Prostate gland (tissue), 2 donors: ENCODE data around the gene NREP. TPM values are rescaled to one million over a fixed set of nuclear protein-coding genes. Genes with fewer than 3 reads are reported as not detected.

Experiments used
- DNase-seq: peaks from one replicate; pipeline ENCODE4 v3.0.0-alpha.2; 2019; ENCODE audit warnings: low spot score
- H3K27ac ChIP-seq, 2 donors: fragments of 200-600 bp; sonication (generic); 2 replicates each; pipeline ENCODE4 v1.5.1; 2017 to 2019
- H3K27me3 ChIP-seq: fragments of 200-600 bp; sonication (generic); replicated peaks from 2 replicates; pipeline ENCODE4 v1.5.1; 2019; ENCODE audit not compliant: insufficient read depth
- H3K36me3 ChIP-seq, 2 donors: fragments of 200-600 bp; sonication (generic); 1 replicate in 1 of 2; 2 replicates in 1 of 2; pipeline versions ENCODE4 v1.5.1 to v1.8.1; 2017 to 2019
- H3K4me1 ChIP-seq: fragments of 200-600 bp; sonication (generic); replicated peaks from 2 replicates; pipeline ENCODE4 v1.5.1; 2019
- H3K4me3 ChIP-seq, 2 donors: fragments of 200-600 bp; sonication (generic); 2 replicates each; pipeline ENCODE4 v1.5.1; 2017 to 2019
- H3K9me3 ChIP-seq: fragments of 200-600 bp; sonication (generic); 2 replicates; pipeline ENCODE4 v1.5.1; 2017
- POLR2A ChIP-seq: fragments of 450-650 bp; IDR thresholded peaks from one replicate; pipeline ENCODE4 v1.6.1; 2016; ENCODE audit warnings: antibody characterized with exemption, mild to moderate bottlenecking
- POLR2AphosphoS5 ChIP-seq: sonication (generic); formaldehyde crosslinking; IDR thresholded peaks from one replicate; pipeline ENCODE4 v1.6.1; 2017; ENCODE audit warnings: antibody characterized with exemption
- WGBS: methylation state at CpG from one replicate; pipeline ENCODE4 v1.1.5; 2018; 5-methylcytosine and 5-hydroxymethylcytosine counted together
- intact Hi-C: fragments of 100-400 bp; cut with DNase I; formaldehyde crosslinking; loops from one replicate; pipeline ENCODE4 v1.14.2; 2022
- total RNA-seq, 2 donors: library from RNA; depleted of rRNA; stranded (reverse); fragments of >200 nt; gene quantifications; one replicate each; pipeline ENCODE4 v1.1.0, GENCODE V29; 2016
- TF ChIP-seq, protein P1 (sequence below), 4 experiments: fragments of 200-600 bp in 2 of 4; fragments of 450-650 bp in 2 of 4; sonication (generic) in 2 of 4; IDR thresholded peaks; 1 replicate in 3 of 4; 2 replicates in 1 of 4; pipeline ENCODE4 v1.5.1; 2016 to 2019; ENCODE audit warnings: antibody characterized with exemption in 4 of 4, mild to moderate bottlenecking in 2 of 4, moderate library complexity in 2 of 4

The NREP gene
- total RNA-seq, 2 donors from 2014 or later, result 7.6 to 28.2 TPM

DNA sequence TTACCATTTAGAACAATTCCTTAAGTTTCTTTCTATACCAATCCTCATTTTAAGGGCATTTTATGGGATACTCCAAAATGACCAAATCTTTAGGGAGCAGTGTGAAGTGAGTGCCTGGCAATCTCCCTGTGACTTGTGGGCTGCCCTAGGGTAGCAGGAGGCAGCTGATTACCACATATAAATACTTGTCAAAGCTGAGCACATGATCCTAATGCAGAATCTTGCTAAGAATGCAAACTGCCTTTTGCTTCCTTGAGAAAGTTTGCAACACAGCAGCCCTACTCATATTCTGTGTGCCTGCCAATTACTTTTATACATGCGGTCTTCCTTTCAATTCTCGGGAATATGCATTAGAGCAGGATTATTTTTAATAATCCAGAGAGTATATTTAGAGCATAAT is 18.2 kb upstream of the NREP start:
- H3K4me3 ChIP-seq, result no peak overlapping the region
- H3K4me1 ChIP-seq, result no peaks in the 10 kb centered on the region
- DNase-seq, result no peak
- TF ChIP-seq, protein P1, sequence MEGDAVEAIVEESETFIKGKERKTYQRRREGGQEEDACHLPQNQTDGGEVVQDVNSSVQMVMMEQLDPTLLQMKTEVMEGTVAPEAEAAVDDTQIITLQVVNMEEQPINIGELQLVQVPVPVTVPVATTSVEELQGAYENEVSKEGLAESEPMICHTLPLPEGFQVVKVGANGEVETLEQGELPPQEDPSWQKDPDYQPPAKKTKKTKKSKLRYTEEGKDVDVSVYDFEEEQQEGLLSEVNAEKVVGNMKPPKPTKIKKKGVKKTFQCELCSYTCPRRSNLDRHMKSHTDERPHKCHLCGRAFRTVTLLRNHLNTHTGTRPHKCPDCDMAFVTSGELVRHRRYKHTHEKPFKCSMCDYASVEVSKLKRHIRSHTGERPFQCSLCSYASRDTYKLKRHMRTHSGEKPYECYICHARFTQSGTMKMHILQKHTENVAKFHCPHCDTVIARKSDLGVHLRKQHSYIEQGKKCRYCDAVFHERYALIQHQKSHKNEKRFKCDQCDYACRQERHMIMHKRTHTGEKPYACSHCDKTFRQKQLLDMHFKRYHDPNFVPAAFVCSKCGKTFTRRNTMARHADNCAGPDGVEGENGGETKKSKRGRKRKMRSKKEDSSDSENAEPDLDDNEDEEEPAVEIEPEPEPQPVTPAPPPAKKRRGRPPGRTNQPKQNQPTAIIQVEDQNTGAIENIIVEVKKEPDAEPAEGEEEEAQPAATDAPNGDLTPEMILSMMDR (IDR thresholded peaks at IDR 0.05), result no peak
- TF ChIP-seq POLR2AphosphoS5 (no peak), POLR2A (no peak)
- H3K27me3 ChIP-seq, result no peaks in the 10 kb centered on the region
- intact Hi-C loops, result no loop called here
- H3K36me3 ChIP-seq, result no peaks in the 10 kb centered on the region
- no peak overlapping the region for H3K27ac ChIP-seq
- 77% methylated on average over 2 of the region's 2 CpGs for WGBS
- H3K9me3 ChIP-seq, result no peaks in the 10 kb centered on the region

DNA sequence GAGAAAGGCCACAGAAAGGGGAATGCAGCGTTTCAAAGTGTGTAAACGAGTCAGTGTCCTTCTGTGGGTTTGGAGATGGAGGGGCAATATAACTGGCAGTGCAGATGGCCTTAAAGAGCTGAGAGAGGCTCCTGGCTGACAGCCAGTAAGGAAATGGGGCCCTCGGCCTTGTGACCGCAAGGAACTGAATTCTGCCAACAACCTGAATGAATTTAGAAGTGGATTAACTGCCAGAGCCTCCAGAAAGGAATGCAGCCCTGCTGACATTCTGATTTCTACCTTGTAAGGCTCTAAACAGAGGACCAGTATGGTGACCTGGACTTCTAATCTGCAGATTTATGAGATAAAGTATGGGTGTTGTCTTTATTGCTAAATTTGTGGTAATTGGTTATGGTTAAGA is 17.5 kb upstream of the NREP start:
- Histone ChIP-seq H3K4me3 (no peak overlapping the region), H3K36me3 (no peaks in the 10 kb centered on the region), H3K27me3 (no peaks in the 10 kb centered on the region), H3K4me1 (no peaks in the 10 kb centered on the region), H3K27ac (peak overlapping the region in 1 of 2 donors; percentile 13), H3K9me3 (no peaks in the 10 kb centered on the region)
- peak; percentile 34 for DNase-seq
- intact Hi-C loops, result loop anchor here (5.0 kb wide), 1 partner anchor 253 kb away; no protein-coding TSS in a partner anchor
- WGBS, result 14% methylated on average over 4 of the region's 4 CpGs
- TF ChIP-seq POLR2AphosphoS5, result peak; percentile 33
- TF ChIP-seq, protein P1 (IDR thresholded peaks at IDR 0.05), result no peak

DNA sequence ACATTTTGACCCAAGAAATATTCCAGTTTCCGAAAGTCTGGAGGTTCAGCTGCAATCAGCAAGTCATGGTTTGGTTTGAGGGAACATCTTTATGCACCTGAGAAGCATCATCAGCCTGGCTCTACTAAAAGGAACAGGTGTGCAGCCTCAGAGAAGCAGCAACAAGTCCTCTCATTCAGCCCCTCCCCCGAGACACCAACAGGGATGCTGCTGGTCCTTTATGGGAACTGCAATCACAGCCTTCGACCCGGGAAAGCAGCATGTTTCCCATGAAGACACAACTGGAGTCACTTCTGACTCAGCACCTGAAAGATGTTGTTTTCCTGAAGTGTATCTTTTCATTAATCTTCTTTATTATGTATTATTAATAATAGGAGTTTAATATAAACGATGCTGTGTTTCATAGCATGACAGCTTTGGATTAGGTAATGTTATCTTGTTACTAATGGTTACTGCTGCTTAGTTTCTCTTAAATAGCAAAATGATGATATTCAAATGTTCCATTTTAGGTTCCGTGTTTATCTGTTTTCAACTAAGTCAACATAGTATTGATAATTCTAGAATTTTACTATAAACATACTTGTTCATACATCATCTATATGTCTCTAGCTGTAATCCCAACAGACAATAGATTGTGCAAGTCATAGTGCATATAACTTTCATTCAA is 15.6 kb upstream of the NREP start:
- WGBS, result 56% methylated on average over 6 of the region's 6 CpGs
- no peaks in the 10 kb centered on the region for H3K36me3 ChIP-seq
- intact Hi-C loops, result loop anchor here (2.0 to 5.0 kb wide), 2 partner anchors 38 to 255 kb away; no protein-coding TSS in a partner anchor
- no peaks in the 10 kb centered on the region for H3K4me1 ChIP-seq
- no peaks in the 10 kb centered on the region for H3K27me3 ChIP-seq
- H3K9me3 ChIP-seq, result no peaks in the 10 kb centered on the region
- H3K27ac ChIP-seq, result no peak overlapping the region
- no peak overlapping the region for H3K4me3 ChIP-seq
- TF ChIP-seq, protein P1 (IDR thresholded peaks at IDR 0.05), result no peak
- no peak for DNase-seq

DNA sequence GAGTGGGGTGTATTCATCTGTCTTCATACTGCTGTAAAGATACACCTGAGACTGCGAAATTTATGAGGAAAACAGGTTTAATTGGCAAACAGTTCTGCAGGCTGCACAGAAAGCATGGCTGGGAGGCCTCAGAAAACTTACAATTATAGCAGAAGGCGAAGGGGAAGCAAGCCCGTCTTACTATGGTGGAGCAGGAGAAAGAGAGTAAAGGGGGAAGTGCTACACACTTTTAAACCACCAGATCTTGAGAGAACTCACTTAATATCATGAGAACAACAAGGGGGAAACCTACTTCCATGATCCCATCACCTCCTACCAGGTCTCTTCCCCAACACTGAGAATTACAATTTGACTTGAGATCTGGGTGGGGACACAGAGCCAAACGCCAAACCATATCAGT is 12.5 kb upstream of the NREP start:
- intact Hi-C loops, result no loop called here
- 85% methylated on average over 4 of the region's 4 CpGs for WGBS
- Histone ChIP-seq H3K27me3 (no peaks in the 10 kb centered on the region), H3K4me1 (no peaks in the 10 kb centered on the region), H3K9me3 (no peaks in the 10 kb centered on the region), H3K4me3 (no peak overlapping the region), H3K27ac (no peak overlapping the region), H3K36me3 (no peaks in the 10 kb centered on the region)
- no peak for TF ChIP-seq POLR2AphosphoS5
- TF ChIP-seq, protein P1 (IDR thresholded peaks at IDR 0.05), result no peak
- TF ChIP-seq POLR2A, result no peak
- DNase-seq, result no peak
